NCI-H146 (cell line): ENCODE measurements around the gene MRPL37.
"Not testable (repeated sequence)": the region's sequence is repeated elsewhere in the genome, so short reads cannot be mapped to it uniquely, and the experiment has no call there.

Source experiments
- DNase-seq: peaks from one replicate; lab custom pipeline; 2025; lab: John Stamatoyannopoulos, UW

The MRPL37 gene

DNA sequence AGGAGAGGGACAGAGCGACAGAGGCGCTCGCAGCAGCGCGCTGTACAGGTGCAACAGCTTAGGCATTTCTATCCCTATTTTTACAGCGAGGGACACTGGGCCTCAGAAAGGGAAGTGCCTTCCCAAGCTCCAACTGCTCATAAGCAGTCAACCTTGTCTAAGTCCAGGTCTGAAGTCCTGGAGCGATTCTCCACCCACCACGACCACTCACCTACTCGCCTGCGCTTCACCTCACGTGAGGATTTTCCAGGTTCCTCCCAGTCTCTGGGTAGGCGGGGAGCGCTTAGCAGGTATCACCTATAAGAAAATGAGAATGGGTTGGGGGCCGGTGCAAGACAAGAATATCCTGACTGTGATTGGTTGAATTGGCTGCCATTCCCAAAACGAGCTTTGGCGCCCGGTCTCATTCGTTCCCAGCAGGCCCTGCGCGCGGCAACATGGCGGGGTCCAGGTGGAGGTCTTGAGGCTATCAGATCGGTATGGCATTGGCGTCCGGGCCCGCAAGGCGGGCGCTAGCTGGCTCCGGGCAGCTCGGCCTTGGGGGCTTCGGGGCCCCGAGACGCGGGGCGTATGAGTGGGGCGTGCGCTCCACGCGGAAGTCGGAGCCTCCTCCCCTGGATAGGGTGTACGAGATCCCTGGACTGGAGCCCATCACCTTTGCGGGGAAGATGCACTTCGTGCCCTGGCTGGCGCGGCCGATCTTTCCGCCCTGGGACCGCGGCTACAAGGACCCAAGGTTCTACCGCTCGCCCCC is at the start of gene MRPL37, which contains the start of gene CYB5RL:
Gene MRPL37 (plus strand): TSS at position 403 of the 754 bp plus-strand sequence. CDS start 77 bp downstream, at position 480.
Gene CYB5RL (minus strand): TSS at position 266 of the 754 bp plus-strand sequence. CDS start 4,414 bp downstream, outside the sequence.
- DNase-seq = peak; percentile 98

- no peak for DNase-seq
Measured at GRCh38 chr1:54151013-54151412, 49.0 kb upstream of the MRPL37 start.

DNA sequence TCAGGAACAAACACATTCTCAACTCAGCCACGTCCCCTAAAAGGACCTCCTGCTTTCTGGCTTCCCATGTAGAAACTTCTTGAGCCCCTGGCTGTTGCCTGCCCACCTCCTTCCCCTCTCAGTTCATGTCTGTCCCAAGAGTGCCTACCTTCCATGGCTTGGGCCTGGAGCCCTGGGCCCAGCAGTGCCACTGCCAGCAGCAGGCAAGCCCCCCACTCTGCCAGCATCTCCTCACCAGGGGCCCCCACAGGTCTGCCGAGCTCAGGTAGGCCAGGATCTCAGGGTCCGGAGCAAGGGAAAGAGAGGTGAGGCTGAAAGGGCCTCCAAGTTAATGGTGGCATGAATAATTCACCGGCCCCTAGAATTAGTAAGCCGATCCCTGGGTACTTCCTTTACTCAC is 47.3 kb upstream of the MRPL37 start, which contains the start of gene CDCP2:
Gene CDCP2 (minus strand): TSS at position 305 of the 400 bp plus-strand sequence. CDS start 78 bp downstream, at position 227.
- no peak for DNase-seq

DNA sequence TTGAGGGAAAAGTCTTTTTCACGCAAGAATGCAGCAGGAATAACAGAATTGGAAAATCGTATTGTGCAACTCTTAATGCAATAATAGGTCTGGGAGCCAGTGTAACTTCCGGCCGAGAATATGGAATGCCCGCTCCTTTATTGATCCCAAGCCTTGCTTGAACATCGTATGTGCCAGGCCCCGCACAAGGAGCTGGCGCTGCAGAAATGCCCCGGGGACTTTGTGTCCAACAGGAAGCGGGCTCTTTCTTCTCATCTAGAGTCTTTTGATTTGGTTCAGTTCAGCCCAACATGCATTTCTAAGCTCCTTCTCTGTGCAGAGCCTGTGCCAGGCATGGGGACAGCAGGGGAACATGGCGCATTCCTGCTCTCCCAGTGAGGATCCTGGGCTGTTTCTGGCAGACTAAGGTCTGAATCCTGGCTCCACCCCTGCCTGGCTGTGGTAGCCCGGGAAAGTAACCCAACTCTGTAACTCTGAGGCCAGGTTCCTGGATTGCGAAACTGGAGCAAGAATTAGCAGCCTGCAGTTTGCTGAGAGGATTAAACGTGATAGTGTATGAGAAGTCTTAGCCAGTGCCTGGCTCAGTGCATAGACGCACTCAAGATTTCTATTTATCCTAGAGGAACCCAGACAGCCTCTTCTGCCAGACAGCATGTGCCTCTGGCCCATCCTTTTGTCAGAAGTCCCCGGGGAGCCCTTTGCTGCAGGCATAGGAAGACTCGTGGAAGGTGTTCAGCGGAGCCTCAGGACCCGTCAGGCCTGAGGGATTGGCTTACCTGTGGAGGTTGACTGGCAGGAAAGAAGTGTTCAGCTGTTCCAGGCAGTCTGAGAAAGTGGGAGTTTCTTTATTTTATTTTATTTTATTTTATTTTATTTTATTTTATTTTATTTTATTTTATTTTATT is 46.2 kb upstream of the MRPL37 start:
- DNase-seq = peak; percentile 40

DNA sequence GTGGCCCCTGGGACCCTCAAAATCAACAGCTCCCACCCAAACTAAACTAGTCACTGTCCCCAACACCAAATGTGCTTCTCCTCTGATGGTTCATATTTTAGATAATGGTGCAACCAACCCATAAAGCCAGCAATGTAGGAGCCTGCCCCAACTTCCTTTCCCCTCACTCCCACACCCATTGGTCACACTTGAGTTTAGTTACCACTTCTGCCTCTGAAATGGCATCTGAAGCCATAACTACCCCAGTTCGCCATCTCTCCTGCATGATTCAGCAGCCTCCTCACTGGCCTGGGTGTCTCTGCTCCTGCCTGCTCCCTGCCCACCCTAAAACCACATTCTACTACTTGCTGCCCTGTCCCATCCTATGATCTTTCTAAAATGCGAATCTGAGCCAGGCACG is 43.8 kb upstream of the MRPL37 start:
- no peak for DNase-seq

DNA sequence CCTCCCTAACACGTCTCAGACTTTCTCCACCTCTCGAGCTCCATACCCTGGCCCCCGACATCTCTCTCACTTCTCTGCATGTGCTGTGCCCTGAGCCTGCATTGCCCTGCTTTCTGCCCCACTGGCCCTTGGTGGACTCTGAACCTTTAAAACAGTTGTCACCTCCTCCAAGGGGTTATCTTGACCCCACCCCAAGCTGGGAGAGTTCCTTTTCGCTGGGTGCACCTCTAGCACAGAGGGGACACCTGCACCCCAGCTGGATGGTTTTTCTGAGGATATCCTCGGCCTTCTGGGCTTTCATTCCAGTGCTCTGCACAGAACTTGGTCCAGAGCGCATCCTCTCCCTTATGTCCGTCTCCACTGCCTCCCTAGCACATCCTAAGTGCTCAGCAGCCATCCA is 43.0 kb upstream of the MRPL37 start:
- no peak for DNase-seq

- DNase-seq = no peak
Measured at GRCh38 chr1:54157401-54157800, 42.6 kb upstream of the MRPL37 start.

GRCh38 chr1:54158071-54158470 is 41.9 kb upstream of the MRPL37 start:
- no peak for DNase-seq

DNA sequence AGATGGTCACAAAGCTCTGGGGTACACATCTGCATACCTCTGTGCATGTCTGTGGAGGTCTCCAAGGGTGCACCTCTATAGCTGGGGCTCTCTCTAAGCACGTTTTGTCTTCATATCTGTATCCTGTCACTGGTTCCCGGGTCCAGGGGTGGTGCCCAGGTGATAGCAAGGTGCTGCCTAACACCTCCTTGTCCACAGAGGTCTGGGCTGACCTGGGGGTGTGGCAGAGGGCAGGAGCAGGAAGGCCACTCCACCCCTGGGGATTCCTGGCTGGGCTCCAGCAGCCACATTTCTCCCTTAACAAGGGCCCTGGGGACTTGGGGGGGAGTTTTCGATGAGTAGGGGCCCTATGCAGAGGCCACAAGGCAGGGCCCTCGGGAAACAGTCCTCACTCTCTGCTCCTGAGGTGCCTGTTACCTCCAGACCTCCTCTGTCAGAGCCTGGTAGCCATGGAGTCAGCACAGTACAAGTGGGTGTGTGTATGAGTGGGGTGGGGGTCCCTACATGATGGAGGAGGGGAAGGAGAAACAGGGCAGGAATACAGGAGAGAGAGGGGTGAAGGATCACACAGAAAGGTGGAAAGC is 40.1 kb upstream of the MRPL37 start:
- no peak for DNase-seq

DNA sequence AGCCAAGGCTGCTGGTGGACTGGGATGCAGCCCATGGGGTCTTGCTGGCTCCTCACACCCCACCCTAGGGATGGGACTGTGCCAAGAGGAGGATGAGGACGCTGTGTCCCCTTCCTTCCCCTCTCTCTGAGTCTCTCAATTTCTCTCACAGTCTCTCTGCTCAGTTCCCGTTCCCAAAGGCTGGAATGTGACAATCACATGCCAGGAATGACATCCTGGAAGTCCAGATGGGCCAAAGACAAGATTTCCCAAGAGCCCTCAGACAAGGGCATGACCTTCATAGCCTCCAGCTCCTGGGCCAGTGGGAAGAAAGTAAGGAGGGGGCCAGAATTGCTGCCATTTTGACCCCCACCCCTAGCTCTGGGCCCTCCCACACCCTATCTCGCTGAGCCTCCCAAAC is 39.6 kb upstream of the MRPL37 start:
- DNase-seq = no peak

DNA sequence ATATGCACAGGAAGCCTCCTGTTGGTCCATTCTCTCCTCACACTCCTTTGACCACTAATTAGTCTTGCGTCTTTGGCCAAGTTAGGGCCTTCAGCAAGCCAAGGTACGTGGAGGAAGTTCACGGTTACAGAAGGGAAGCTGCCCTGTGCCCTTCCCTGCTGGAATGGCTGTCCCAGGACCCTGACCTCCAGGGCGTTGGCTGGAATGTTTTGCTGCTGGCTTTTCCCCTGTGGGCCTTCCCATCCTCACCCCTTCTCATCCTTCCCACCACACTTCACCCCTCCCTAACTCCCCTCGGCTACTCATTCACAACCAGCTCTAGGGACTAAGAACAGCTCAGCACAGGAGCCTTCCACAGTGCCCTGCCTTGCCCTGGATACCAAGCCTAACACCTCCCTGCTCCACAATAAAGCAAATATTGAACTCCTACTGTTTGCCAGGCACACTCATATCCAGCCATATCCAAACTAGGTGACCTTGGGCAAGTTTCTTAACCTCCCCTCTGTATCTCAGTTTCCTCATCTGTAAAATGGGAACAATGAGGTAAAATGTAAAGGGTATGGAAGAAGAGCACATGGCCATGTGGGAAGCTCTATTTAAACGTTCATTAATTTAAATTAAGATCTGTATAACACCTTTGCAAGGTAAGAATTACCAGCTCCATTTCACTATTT is 38.3 kb upstream of the MRPL37 start:
- DNase-seq = no peak

DNA sequence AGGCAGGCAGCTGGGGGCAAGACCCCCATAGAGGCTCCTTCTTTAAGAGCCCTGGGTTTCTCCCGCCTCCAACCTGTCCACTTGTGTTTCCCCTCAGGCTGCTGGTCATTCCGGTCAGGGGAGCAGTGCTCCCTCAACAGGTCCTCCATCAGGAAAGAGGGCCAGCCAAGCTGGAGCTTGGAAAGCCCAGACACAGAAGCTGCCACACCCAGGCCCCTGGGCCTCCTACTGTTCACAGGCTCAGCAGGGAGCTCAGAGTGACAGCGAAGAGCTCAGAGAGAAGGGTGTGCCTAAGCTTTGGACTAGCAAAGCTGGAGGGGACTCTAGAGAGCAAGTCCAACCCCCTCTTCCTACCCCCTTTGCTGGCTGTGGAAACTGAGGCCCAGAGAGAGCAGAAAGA is 36.9 kb upstream of the MRPL37 start:
- DNase-seq = peak; percentile 46

GRCh38 chr1:54163573-54163972 is 36.4 kb upstream of the MRPL37 start:
- no peak for DNase-seq

GRCh38 chr1:54165146-54165545 is 34.8 kb upstream of the MRPL37 start:
- no peak for DNase-seq

GRCh38 chr1:54166357-54166756 is 33.6 kb upstream of the MRPL37 start:
- not testable (repeated sequence) for DNase-seq

GRCh38 chr1:54167422-54168139 is 32.4 kb upstream of the MRPL37 start:
- DNase-seq = no peak

GRCh38 chr1:54168206-54168965 is 31.6 kb upstream of the MRPL37 start:
- DNase-seq = no peak

- no peak for DNase-seq
Measured at GRCh38 chr1:54169068-54169467, 30.9 kb upstream of the MRPL37 start.

GRCh38 chr1:54171016-54171415 is 29.0 kb upstream of the MRPL37 start:
- no peak for DNase-seq

DNA sequence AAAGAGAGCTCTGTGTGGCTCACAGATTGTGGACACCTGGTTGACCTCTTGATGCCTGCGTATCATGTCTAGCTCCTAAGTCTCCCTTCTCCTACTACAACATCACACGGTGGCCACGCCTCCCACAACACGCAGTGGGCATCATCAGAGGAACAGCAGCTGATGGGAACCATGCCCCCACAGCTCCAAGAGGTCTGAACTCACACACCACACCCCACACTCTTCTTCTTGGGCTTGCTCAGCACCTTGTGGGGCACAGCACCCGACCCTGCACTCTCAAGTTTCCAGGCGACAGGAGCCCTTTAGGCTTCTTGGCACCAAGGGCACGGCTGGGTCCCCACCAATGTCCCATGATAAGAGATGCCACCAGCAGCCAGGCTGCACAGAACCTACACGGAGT is 28.4 kb upstream of the MRPL37 start:
- no peak for DNase-seq
